Loucy (cell line): Measurements from ENCODE around the gene ADAMTS19.

Experiments used
- CTCF ChIP-seq: fragments of 200-600 bp; sonication (generic); conservative IDR thresholded peaks from 2 replicates; pipeline ENCODE4 v1.5.1; 2014; ENCODE audit warnings: mild to moderate bottlenecking, antibody characterized with exemption, low read length
- EZH2phosphoT487 ChIP-seq: fragments of 200-600 bp; IDR thresholded peaks from 2 replicates; pipeline ENCODE4 v1.6.1; 2018; ENCODE audit warnings: antibody characterized with exemption, mild to moderate bottlenecking, moderate library complexity, borderline replicate concordance

GRCh38 chr5:129541051-129541450 lies 81.0 kb downstream of the ADAMTS19 start:
- TF ChIP-seq CTCF: no peak
- no peak for TF ChIP-seq EZH2phosphoT487
